T47D (cell line): ENCODE results near the gene DEFB128.
A peak's percentile ranks its signal among the peaks of the same experiment; 100 is the strongest.
"Not testable (repeated sequence)": the region's sequence is repeated elsewhere in the genome, so short reads cannot be mapped to it uniquely, and the experiment has no call there.

Experiments used
- DNase-seq, 2 experiments: peaks; one replicate each; pipeline versions ENCODE4 v3.0.0 to v3.0.0-alpha.2; 2011 to 2012; ENCODE audit warnings: low read depth in 1 of 2, low spot score in 1 of 2
- JUND ChIP-seq: IDR thresholded peaks from 2 replicates; pipeline ENCODE4 v1.6.1; 2012; ENCODE audit warnings: low read depth
- in situ Hi-C: cut with HindIII; loops from 2 replicates; pipeline ENCODE4 v1.10.0; 2016; ENCODE audit warnings: low sequenced_read_pairs, low pct_unique_long_range_greater_than_20kb

The DEFB128 gene

DNA sequence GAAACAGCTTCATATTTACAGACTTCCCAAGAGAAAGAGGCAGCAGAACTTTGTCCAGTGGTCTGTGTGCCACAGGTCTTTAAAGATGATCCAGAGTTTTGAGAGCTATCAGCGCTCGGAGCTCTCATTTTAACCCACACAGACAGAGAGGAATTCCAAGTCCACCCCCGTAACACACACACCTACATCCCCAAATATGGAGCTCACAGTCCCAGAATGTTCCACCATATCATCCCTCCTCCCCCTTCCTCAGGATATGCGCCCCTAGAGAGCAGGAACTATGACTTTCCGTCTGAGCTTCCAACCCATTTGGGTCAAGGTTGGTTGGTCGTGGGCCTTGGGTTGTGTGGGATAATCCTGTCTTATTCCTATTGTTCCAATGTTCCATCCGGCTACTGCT lies at the start of gene DEFB128:
Gene DEFB128, minus strand, starts transcription at position 101 of the 400 bp plus-strand sequence. Its CDS starts 88 bp downstream, at position 13.
- TF ChIP-seq JUND = no peak
- in situ Hi-C loops = no loop called here

GRCh38 chr20:237929-238328 lies 48.4 kb upstream of the DEFB128 start:
- in situ Hi-C loops = no loop called here
- TF ChIP-seq JUND = no peak
- no peak for DNase-seq

More for the DNA sequence above, at the start of gene DEFB128:
- no peak for DNase-seq

- in situ Hi-C loops = no loop called here
- no peak for TF ChIP-seq JUND
- DNase-seq = no peak
Measured at GRCh38 chr20:237489-237888, 48.0 kb upstream of the DEFB128 start.

GRCh38 chr20:235891-236290 lies 46.4 kb upstream of the DEFB128 start:
- peak; percentile 50 to 84 for DNase-seq
- in situ Hi-C loops = no loop called here
- TF ChIP-seq JUND = no peak

- in situ Hi-C loops = no loop called here
- DNase-seq = no peak
- TF ChIP-seq JUND = no peak
Measured at GRCh38 chr20:227439-228105, 38.1 kb upstream of the DEFB128 start.

GRCh38 chr20:226958-227357 lies 37.4 kb upstream of the DEFB128 start, which contains the start of gene DEFB129:
Gene DEFB129, plus strand, starts transcription at chr20:227258. Its CDS starts 31 bp downstream, at chr20:227289.
- DNase-seq = no peak
- in situ Hi-C loops = no loop called here
- TF ChIP-seq JUND = no peak

- in situ Hi-C loops, DNase-seq: not testable (repeated sequence)
Measured at GRCh38 chr20:225879-226278, 36.4 kb upstream of the DEFB128 start.

DNA sequence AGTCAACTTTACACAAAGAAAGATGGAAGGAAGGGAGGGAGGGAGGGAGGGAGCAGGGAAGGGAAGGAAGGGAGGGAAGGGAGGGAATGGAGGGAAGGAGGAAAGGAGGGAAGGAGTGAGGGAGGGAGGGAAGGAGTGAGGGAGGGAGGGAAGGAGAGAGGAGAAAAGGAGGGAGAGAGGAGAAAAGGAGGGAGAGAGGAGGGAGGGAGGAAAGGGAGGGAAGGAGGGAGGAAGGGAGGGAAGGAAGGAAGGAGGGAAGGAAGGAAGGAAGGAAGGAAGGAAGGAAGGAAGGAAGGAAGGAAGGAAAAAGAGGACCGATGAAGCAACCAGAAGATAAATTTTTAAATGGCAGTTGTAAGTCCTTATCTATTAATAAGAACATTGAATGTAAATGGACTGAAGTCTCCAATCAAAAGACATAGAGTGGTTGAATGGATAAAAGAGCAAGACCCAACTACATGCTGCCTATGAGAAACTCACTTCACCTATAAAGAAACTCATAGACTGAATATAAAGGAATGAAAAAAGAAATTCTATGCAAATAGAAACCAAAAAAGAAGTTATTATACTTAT lies 31.8 kb upstream of the DEFB128 start:
- no peak for TF ChIP-seq JUND
- in situ Hi-C loops = no loop called here
- no peak for DNase-seq

DNA sequence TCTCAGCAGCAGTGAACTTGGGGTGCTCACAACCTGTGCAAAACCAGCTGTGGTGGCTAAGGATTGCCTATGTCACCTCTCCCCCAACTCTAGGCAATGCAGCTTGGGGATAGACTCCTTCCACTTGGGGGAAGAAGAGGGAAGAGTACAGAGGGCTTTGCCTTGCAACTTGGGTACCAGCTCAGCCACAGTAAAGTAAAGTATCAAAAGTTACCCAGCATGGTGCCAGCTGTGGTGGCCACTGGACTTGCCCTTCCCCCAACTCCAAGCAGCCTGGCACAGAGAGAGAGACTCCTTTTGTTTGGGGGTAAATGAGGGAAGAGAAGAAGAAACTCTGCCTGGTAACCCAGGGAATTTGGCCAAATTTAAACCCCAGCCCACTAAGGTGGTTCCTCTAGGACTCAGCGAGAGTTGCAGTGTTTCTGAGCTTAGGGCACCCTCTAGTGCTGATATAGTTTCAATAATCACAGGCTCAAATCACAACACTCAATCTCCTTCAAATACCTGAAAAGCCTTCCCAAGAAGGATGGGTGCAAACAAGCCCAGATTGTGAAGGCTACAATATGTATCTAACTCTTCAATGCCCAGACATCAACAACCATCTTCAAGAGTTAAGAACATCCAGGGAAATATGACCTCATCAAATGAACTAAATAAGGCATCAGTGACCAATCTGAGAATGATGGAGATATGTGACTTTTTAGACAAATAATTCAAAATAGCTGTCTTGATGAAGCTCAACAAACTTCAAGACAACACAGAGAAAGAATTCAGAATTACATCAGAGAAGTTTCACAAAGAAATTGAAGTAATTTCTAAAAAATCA lies 30.0 kb upstream of the DEFB128 start:
- TF ChIP-seq JUND = no peak
- DNase-seq = peak; percentile 26 to 72
- in situ Hi-C loops = no loop called here

GRCh38 chr20:217266-217665 lies 27.8 kb upstream of the DEFB128 start:
- no peak for DNase-seq
- in situ Hi-C loops = no loop called here
- no peak for TF ChIP-seq JUND

GRCh38 chr20:215796-216195 lies 26.3 kb upstream of the DEFB128 start:
- in situ Hi-C loops = no loop called here
- DNase-seq = no peak
- TF ChIP-seq JUND = no peak

DNA sequence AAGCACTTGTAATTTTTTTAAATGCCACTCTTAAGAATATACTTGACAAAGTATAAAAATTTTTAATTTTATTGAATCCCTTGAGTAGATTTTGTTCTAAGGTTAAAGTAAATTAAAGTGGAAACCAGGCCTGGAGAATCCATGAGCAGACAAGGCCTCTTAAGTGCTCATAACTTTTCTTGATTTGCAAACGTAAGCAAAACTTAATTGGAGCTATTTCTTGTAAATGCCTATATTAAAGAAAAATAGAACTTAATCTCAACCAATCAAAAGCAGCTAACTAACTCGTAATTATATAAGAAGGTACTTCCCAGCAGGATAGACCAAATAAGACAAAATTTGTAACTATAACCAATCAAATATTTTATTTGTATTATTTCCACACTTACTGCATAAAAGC lies 24.9 kb upstream of the DEFB128 start:
- in situ Hi-C loops = no loop called here
- no peak for DNase-seq
- no peak for TF ChIP-seq JUND

DNA sequence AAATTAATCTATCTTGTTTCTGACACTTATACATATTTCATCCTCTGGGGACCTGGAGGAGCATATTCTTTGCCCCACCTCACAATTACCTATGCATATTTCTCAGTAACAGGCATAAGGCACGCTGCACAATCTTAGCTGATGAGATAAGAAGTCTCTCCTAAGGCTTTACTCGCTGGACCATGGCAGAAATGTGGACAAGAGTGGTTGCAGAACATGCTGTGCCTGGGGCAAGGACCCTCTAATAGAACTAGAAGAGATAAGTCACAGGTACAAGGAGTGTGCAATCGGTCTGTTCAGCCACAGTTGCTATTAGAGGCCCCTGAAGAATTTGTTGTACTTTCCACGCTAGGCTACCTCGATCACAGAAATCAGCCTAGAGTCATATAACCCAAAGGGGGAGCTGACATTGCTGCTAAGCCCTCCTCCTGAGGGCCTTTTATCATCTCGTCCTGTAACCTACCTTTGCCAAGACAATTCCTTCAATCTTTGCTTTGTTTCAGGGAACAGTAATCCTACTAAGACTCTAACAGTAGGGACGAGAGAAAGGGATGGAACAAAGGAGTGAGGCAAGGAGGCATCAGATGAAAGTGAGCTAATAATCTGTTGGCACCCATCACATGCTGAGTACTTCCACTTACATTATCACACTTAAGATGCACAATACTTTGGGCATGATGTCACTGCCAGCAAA lies 21.4 kb upstream of the DEFB128 start:
- no peak for TF ChIP-seq JUND
- DNase-seq = no peak
- in situ Hi-C loops = no loop called here
